Activated CD8-positive, alpha-beta memory T cell treated with anti-CD3 and anti-CD28 coated beads, Interleukin-2, amount 10 ng/mL, durations not matched to agents 7 days and 5 days (primary cell): ENCODE data around the gene FYB1. TPM values are rescaled to one million over a fixed set of nuclear protein-coding genes. Genes with fewer than 3 reads are reported as not detected.

Source experiments
- ATAC-seq: fragments of 150-1000 bp; cut with Tn5 transposase; one replicate; pipeline ENCODE4 v1.10.0; 2021; ENCODE audit warnings: moderate library complexity
- CTCF ChIA-PET: fragments of 350-600 bp; sonication (Branson Sonifier 250); formaldehyde crosslinking; loops from one replicate; lab custom pipeline; 2021; ENCODE audit warnings: antibody characterized with exemption; lab: Charles Lee
- DNase-seq: peaks from one replicate; pipeline ENCODE4 v3.0.0-alpha.2; 2020
- H3K27ac Mint-ChIP-seq: one replicate; pipeline ENCODE4 v1.8.0; 2021; ENCODE audit warnings: mild to moderate bottlenecking, mixed read lengths
- H3K27me3 Mint-ChIP-seq: one replicate; pipeline ENCODE4 v1.8.0; 2021; ENCODE audit warnings: mixed read lengths
- H3K36me3 Mint-ChIP-seq: one replicate; pipeline ENCODE4 v1.8.0; 2021; ENCODE audit warnings: mild to moderate bottlenecking, mixed read lengths
- H3K4me1 Mint-ChIP-seq: one replicate; pipeline ENCODE4 v1.8.0; 2021; ENCODE audit warnings: mixed read lengths
- H3K4me3 Mint-ChIP-seq: one replicate; pipeline ENCODE4 v1.8.0; 2021; ENCODE audit warnings: mild to moderate bottlenecking, moderate library complexity, mixed read lengths
- H3K9me3 Mint-ChIP-seq: one replicate; pipeline ENCODE4 v1.8.0; 2022; ENCODE audit warnings: low read depth, mixed read lengths
- total RNA-seq, 2 experiments: library from RNA; stranded (reverse); gene quantifications; one replicate each; pipeline ENCODE4 v1.2.3, GENCODE V29; 2021

The FYB1 gene
- total RNA-seq, 2 experiments from 2014 or later, result 198 to 270 TPM

- Mint-ChIP-seq H3K4me1 (peaks cover 21% of the 10 kb centered on the region), H3K27me3 (no peaks in the 10 kb centered on the region), H3K9me3 (no peaks in the 10 kb centered on the region), H3K27ac (no peak overlapping the region), H3K4me3 (no peak overlapping the region), H3K36me3 (peaks cover 65% of the 10 kb centered on the region)
- CTCF ChIA-PET, result interaction anchor here (0.9 to 3.1 kb wide), 2 partner anchors 33 to 154 kb away, joined by 3 to 8 read pairs; no protein-coding TSS in a partner anchor
- DNase-seq (no peak), ATAC-seq (no peak)
Observed at GRCh38 chr5:39113354-39113953, 105.9 kb downstream of the FYB1 start.

- no peak for ATAC-seq
- Mint-ChIP-seq H3K4me3 (no peak overlapping the region), H3K27me3 (no peaks in the 10 kb centered on the region), H3K9me3 (no peaks in the 10 kb centered on the region), H3K27ac (no peak overlapping the region), H3K36me3 (peaks cover 53% of the 10 kb centered on the region), H3K4me1 (peaks cover under 1% of the 10 kb centered on the region)
- no peak for DNase-seq
- CTCF ChIA-PET, result no interaction called here
Observed at GRCh38 chr5:39109606-39110005, 109.8 kb downstream of the FYB1 start.

GRCh38 chr5:39108987-39109386, 110.4 kb downstream of the FYB1 start:
- Mint-ChIP-seq H3K27me3 (no peaks in the 10 kb centered on the region), H3K27ac (no peak overlapping the region), H3K4me3 (no peak overlapping the region), H3K4me1 (no peaks in the 10 kb centered on the region), H3K36me3 (peaks cover 53% of the 10 kb centered on the region), H3K9me3 (no peaks in the 10 kb centered on the region)
- no peak for ATAC-seq
- no peak for DNase-seq
- CTCF ChIA-PET, result interaction anchor here (1.4 kb wide), 1 partner anchor 29 kb away, joined by 5 read pairs; no protein-coding TSS in a partner anchor

GRCh38 chr5:39107350-39107749, 112.0 kb downstream of the FYB1 start:
- Mint-ChIP-seq H3K27me3 (no peaks in the 10 kb centered on the region), H3K36me3 (peaks cover 58% of the 10 kb centered on the region), H3K9me3 (no peaks in the 10 kb centered on the region), H3K4me1 (no peaks in the 10 kb centered on the region), H3K4me3 (no peak overlapping the region), H3K27ac (no peak overlapping the region)
- CTCF ChIA-PET, result interaction anchor here (1.4 kb wide), 1 partner anchor 27 kb away, joined by 5 read pairs; no protein-coding TSS in a partner anchor
- ATAC-seq (no peak), DNase-seq (no peak)

- DNase-seq (no peak), ATAC-seq (no peak)
- Mint-ChIP-seq H3K27ac (no peak overlapping the region), H3K27me3 (no peaks in the 10 kb centered on the region), H3K4me3 (no peak overlapping the region), H3K9me3 (no peaks in the 10 kb centered on the region), H3K36me3 (peaks cover 60% of the 10 kb centered on the region), H3K4me1 (peaks cover under 1% of the 10 kb centered on the region)
- CTCF ChIA-PET, result no interaction called here
Observed at GRCh38 chr5:39106322-39106721, 113.0 kb downstream of the FYB1 start.

- Mint-ChIP-seq H3K27ac (peak overlapping the region; percentile 1), H3K9me3 (no peaks in the 10 kb centered on the region), H3K27me3 (no peaks in the 10 kb centered on the region), H3K36me3 (peaks cover 50% of the 10 kb centered on the region), H3K4me3 (no peak overlapping the region), H3K4me1 (peaks cover 17% of the 10 kb centered on the region)
- CTCF ChIA-PET, result interaction anchor here (3.2 kb wide), 1 partner anchor 23 kb away, joined by 15 read pairs; no protein-coding TSS in a partner anchor
- DNase-seq, result no peak
- no peak for ATAC-seq
Observed at GRCh38 chr5:39104221-39104620, 115.1 kb downstream of the FYB1 start.

GRCh38 chr5:39102684-39103155, 116.6 kb downstream of the FYB1 start:
- no peaks in the 10 kb centered on the region for H3K27me3 Mint-ChIP-seq
- ATAC-seq (no peak), DNase-seq (no peak)
- CTCF ChIA-PET, result interaction anchor here (3.2 kb wide), 1 partner anchor 22 kb away, joined by 15 read pairs; no protein-coding TSS in a partner anchor
- H3K4me3 Mint-ChIP-seq, result no peak overlapping the region
- H3K9me3 Mint-ChIP-seq, result no peaks in the 10 kb centered on the region
- H3K36me3 Mint-ChIP-seq, result peaks cover 45% of the 10 kb centered on the region
- peaks cover 17% of the 10 kb centered on the region for H3K4me1 Mint-ChIP-seq
- H3K27ac Mint-ChIP-seq, result no peak overlapping the region

- ATAC-seq, result no peak
- H3K4me3 Mint-ChIP-seq, result no peak overlapping the region
- peaks cover 33% of the 10 kb centered on the region for H3K36me3 Mint-ChIP-seq
- no peaks in the 10 kb centered on the region for H3K9me3 Mint-ChIP-seq
- CTCF ChIA-PET, result interaction anchor here (1.5 kb wide), 1 partner anchor 20 kb away, joined by 4 read pairs; no protein-coding TSS in a partner anchor
- DNase-seq, result no peak
- H3K27ac Mint-ChIP-seq, result peak overlapping the region; percentile 52
- H3K4me1 Mint-ChIP-seq, result peaks cover 17% of the 10 kb centered on the region
- H3K27me3 Mint-ChIP-seq, result no peaks in the 10 kb centered on the region
Observed at GRCh38 chr5:39100851-39101396, 118.4 kb downstream of the FYB1 start.

- no peak overlapping the region for H3K27ac Mint-ChIP-seq
- H3K36me3 Mint-ChIP-seq, result peaks cover 32% of the 10 kb centered on the region
- no peak for ATAC-seq
- DNase-seq, result no peak
- no peaks in the 10 kb centered on the region for H3K9me3 Mint-ChIP-seq
- H3K4me3 Mint-ChIP-seq, result no peak overlapping the region
- H3K27me3 Mint-ChIP-seq, result no peaks in the 10 kb centered on the region
- CTCF ChIA-PET, result interaction anchor here (1.5 kb wide), 1 partner anchor 20 kb away, joined by 4 read pairs; no protein-coding TSS in a partner anchor
- H3K4me1 Mint-ChIP-seq, result peaks cover 17% of the 10 kb centered on the region
Observed at GRCh38 chr5:39100301-39100850, 119.0 kb downstream of the FYB1 start.

GRCh38 chr5:39099831-39100230, 119.5 kb downstream of the FYB1 start:
- CTCF ChIA-PET, result interaction anchor here (2.6 kb wide), 1 partner anchor 19 kb away, joined by 8 read pairs; no protein-coding TSS in a partner anchor
- Mint-ChIP-seq H3K27me3 (no peaks in the 10 kb centered on the region), H3K4me1 (peaks cover 17% of the 10 kb centered on the region), H3K36me3 (peaks cover 27% of the 10 kb centered on the region), H3K27ac (no peak overlapping the region), H3K4me3 (no peak overlapping the region), H3K9me3 (no peaks in the 10 kb centered on the region)
- DNase-seq (no peak), ATAC-seq (no peak)

GRCh38 chr5:39093352-39093751, 126.0 kb downstream of the FYB1 start:
- Mint-ChIP-seq H3K36me3 (peaks cover 5% of the 10 kb centered on the region), H3K9me3 (peaks cover 8% of the 10 kb centered on the region), H3K4me1 (no peaks in the 10 kb centered on the region), H3K27me3 (peaks cover 27% of the 10 kb centered on the region), H3K27ac (no peak overlapping the region), H3K4me3 (no peak overlapping the region)
- CTCF ChIA-PET, result interaction anchor here (1.1 kb wide), 1 partner anchor 19 kb away, joined by 3 read pairs; the partner anchor contains the start of gene RICTOR
- DNase-seq (no peak), ATAC-seq (no peak)

- DNase-seq, result no peak
- H3K27ac Mint-ChIP-seq, result no peak overlapping the region
- no peak for ATAC-seq
- peaks cover 28% of the 10 kb centered on the region for H3K27me3 Mint-ChIP-seq
- peaks cover 5% of the 10 kb centered on the region for H3K36me3 Mint-ChIP-seq
- no peak overlapping the region for H3K4me3 Mint-ChIP-seq
- H3K4me1 Mint-ChIP-seq, result no peaks in the 10 kb centered on the region
- CTCF ChIA-PET, result interaction anchor here (1.0 to 1.1 kb wide), 2 partner anchors 12 to 19 kb away, joined by 3 read pairs; partner anchors contain the start of gene RICTOR
- peaks cover 8% of the 10 kb centered on the region for H3K9me3 Mint-ChIP-seq
Observed at GRCh38 chr5:39092581-39093351, 126.6 kb downstream of the FYB1 start.
